ENCODE results near the gene CPA5.

The CPA5 gene

DNA sequence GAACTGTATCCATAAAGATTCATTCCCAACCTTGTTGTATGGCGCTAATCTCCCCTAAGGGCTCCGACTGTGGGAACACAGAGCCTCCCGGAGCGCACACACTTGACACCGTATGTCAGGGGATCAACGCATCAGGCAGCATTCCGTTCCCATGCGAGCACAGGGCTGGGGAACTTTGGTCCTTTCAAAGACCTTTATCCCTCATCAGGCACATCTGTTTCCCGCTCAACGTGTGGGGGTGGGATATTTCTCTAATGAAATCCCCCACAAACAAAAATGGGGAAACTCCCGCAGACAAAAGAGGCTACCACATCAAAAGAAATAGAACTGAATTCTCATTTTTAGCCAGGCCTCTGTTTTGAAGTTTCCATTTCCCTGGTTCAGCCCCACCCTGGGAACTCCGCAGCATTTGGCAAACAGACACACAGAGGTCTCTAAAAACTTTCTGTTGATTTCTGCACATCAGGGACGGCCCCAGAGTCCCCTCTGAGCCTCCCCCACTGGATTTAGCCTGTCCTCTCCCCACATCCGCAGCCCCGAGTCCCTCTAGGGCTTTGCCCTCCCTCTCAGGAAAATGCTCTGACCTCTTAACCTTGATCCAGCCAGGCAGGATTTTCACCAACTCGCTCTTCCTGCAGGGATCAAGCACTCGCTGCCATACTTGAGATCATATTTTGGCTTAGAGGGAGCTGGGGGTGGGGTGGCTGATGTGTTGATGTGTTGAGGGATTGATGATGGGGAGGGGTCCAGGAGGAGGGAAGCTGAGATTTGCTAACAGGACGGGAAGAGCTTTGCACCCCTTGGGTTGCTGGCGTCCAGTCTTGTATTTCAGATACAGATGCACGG, 6.6 kb downstream of the CPA5 start:
- TF ChIP-seq, protein P1, sequence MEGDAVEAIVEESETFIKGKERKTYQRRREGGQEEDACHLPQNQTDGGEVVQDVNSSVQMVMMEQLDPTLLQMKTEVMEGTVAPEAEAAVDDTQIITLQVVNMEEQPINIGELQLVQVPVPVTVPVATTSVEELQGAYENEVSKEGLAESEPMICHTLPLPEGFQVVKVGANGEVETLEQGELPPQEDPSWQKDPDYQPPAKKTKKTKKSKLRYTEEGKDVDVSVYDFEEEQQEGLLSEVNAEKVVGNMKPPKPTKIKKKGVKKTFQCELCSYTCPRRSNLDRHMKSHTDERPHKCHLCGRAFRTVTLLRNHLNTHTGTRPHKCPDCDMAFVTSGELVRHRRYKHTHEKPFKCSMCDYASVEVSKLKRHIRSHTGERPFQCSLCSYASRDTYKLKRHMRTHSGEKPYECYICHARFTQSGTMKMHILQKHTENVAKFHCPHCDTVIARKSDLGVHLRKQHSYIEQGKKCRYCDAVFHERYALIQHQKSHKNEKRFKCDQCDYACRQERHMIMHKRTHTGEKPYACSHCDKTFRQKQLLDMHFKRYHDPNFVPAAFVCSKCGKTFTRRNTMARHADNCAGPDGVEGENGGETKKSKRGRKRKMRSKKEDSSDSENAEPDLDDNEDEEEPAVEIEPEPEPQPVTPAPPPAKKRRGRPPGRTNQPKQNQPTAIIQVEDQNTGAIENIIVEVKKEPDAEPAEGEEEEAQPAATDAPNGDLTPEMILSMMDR (IDR thresholded peaks at IDR 0.05): no peak
- Histone ChIP-seq H3K4me3 (no peak overlapping the region), H3K27ac (peak overlapping the region in 1 of 2 donors; percentile 81)
- DNase-seq (ENCODE audit: low spot score): no peak

DNA sequence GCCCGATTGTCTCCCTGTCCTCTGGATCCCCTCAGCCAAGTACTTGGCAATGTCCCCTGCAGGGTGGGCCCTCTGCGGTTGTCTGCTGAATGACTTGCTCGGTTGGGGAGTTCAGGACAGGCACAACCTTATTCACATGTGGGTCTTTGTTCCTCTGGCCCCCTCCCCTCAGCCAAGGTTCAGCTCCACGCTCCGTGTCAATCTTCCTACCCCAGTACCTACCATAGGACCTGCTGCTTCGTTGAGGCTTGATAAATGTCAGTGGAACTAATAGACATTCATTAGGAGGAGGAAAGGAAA, 7.1 kb downstream of the CPA5 start:
- peak overlapping the region in 1 of 2 donors; percentile 81 for H3K27ac ChIP-seq
- DNase-seq (ENCODE audit: low spot score): no peak
- TF ChIP-seq, protein P1 (IDR thresholded peaks at IDR 0.05): no peak
- H3K4me3 ChIP-seq: no peak overlapping the region

DNA sequence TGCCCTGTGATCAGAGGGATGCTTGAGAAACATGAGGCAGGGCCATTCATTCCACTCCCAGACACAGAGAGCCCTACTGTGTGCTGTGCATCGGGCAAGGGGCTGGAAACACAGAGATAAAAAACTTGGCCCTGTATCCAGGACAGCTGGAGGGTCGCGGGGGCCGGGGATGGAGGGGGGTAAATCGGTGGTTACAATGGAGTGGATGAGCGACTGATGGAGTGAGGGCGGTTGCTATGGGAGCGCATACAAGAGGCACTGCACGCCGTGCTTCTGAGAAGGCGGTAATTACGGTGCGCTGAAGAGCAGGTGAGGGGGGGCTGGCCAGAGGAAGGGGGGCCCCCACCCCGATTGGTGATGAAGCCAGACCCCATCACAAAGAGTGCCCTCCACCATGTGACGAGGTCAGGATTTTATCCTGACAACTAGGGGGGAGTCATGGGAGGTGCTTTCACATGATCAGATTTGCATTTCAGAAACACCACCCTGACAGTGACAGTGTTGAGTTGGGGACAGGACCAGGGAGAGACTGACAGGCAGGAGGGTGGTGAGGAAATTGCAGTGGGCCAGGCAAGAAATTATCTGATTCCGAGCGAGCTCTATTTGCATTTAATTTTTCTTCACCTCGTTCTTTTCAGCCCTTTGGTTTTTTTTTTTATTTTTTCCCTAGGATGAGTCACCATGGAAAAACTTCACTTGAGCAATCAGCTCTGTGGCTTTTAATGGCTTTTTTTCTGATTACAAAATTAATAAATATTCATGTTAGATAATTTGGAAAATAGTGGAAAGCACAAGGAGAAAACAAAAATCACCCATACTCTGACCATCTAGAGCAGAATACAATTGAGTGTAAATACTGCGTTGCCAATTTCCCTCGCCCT, 7.8 kb downstream of the CPA5 start:
- TF ChIP-seq, protein P1 (IDR thresholded peaks at IDR 0.05): no peak
- Histone ChIP-seq H3K27ac (peak overlapping the region; percentile 38 to 81), H3K4me3 (peak overlapping the region; percentile 14)
- no peak for DNase-seq (ENCODE audit: low spot score)

DNA sequence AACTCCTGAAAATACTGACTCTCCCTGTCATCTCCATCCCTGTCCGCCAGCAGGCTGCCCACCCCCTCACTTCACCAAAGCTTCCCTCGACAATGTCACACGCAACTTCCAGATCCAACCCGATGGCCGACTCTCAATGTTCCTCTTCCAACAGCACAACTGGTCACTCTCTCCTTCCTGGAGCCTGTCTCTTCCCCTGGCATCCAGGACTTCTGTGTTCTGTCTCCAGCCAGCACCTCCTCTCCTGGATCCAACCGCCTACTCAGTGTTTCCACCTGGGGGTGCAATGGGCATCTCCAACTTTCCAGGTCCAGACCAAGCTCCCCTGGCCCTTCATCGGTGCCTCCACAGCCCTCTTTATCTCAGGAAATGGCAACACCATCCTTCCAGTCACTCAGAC, 8.6 kb downstream of the CPA5 start:
- DNase-seq (ENCODE audit: low spot score): peak; percentile 62
- H3K4me3 ChIP-seq: no peak overlapping the region
- TF ChIP-seq, protein P1 (IDR thresholded peaks at IDR 0.05): no peak
- peak overlapping the region in 1 of 2 donors; percentile 62 for H3K27ac ChIP-seq

DNA sequence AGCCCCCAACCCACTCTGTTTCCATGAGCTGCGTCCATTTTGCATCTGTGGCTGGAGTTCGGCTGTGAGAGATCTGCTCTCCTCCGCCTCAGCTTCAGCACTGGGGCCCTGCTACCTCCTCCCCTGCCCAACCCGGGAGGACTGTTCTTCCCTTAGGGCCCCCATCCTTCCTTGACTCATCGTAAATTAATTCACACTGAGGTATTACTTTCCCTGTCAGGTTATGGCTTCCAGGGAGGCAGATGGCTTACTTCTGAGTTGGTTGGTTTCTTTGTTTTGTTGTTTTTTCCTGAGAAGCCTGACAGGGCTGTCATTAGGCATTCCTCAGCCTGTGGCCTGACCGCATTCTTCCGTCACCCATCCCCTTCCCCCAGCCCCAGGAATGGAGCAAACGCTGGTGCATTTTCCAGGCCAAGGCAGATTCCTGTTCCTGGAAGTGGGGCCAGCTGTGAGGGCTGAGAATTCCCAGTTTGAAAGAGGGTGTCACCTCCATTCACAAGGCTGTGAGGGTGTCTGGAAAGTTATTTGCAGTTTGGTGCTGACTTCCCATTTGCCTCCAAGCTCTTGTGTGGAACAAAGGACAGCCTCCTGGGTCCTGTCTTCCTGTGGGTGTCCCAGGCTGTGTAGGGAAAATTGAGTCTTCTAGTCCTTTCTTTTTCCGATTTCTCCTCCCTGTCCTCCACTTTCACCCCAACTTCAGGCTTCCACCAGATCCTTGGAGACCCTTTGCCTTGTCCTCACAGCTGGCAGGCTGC, 11.7 kb downstream of the CPA5 start:
- peak; percentile 82 for DNase-seq (ENCODE audit: low spot score)
- Histone ChIP-seq H3K4me3 (no peak overlapping the region), H3K27ac (peak overlapping the region; percentile 44 to 87)
- TF ChIP-seq, protein P1 (IDR thresholded peaks at IDR 0.05): no peak

DNA sequence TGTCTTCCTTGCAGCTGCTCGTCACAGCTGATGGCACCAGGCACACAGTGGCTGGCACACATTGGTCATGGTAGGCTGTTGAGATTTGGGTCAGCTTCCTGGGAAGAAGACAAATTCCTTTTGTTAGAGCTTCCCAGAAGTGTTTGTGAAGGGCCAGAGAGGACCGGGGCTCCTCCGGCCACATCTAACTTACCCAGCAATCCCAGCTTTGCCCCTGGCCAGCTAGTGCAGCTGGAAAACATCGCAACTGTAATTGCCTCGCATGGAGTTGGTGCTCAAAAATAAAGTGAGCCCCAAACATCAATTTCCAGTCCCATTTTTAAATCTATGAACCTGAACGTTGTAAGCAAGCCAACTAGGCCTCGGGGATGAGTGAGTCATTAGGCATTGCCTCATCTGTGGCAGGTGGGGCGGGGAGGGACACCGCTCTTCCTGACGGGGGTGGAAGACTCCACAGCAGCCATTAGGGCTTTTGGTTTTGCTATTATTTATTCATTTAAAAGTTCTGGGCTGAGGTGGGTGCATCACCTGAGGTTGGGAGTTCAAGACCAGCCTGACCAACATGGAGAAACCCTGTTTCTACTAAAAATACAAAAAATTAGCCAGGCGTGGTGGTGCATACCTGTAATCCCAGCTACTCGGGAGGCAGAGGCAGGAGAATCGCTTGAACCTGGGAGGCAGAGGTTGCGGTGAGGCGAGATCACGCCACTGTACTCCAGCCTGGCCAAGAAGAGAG, 12.4 kb downstream of the CPA5 start:
- Histone ChIP-seq H3K27ac (peak overlapping the region; percentile 44 to 87), H3K4me3 (no peak overlapping the region)
- DNase-seq (ENCODE audit: low spot score): peak; percentile 73
- TF ChIP-seq, protein P1 (IDR thresholded peaks at IDR 0.05): no peak

Data from coronary artery (tissue), 2 donors.